SU-DHL-6 (cell line): ENCODE measurements around the gene NOSIP.
A peak's percentile ranks its signal among the peaks of the same experiment; 100 is the strongest.

ENCODE experiments used
- H2AFZ ChIP-seq: fragments of 200-600 bp; sonication (generic); 2 replicates; pipeline ENCODE4 v1.6.1; 2014; ENCODE audit warnings: low read depth, mild to moderate bottlenecking, moderate library complexity, mixed read lengths, antibody characterized with exemption, low read length; ENCODE audit not compliant: severe bottlenecking
- H3F3A ChIP-seq: fragments of 200-600 bp; shearing (Covaris generic); 2 replicates; pipeline ENCODE4 v1.6.0; 2016; ENCODE audit warnings: antibody characterized with exemption, mild to moderate bottlenecking; ENCODE audit not compliant: insufficient read depth
- H3K27ac ChIP-seq: fragments of 200-600 bp; sonication (generic); 2 replicates; pipeline ENCODE4 v1.5.1; 2016; ENCODE audit warnings: low read depth, mild to moderate bottlenecking, low read length, moderate library complexity, mixed read lengths
- H3K27me3 ChIP-seq: fragments of 200-600 bp; sonication (generic), shearing (Covaris generic); 2 replicates; pipeline ENCODE4 v1.6.0; 2014; ENCODE audit warnings: mild to moderate bottlenecking, low read length
- H3K36me3 ChIP-seq: fragments of 200-600 bp; sonication (generic); 2 replicates; pipeline ENCODE4 v1.6.1; 2014; ENCODE audit warnings: mild to moderate bottlenecking, low read length, mixed read lengths
- H3K4me2 ChIP-seq: fragments of 300-600, 200-600 bp; shearing (Covaris generic), sonication (generic); 2 replicates; pipeline ENCODE4 v1.6.0; 2014; ENCODE audit warnings: low read length, low read depth, mild to moderate bottlenecking; ENCODE audit not compliant: poor library complexity, severe bottlenecking
- H3K4me3 ChIP-seq: fragments of 200-600 bp; sonication (generic); 2 replicates; pipeline ENCODE4 v1.5.1; 2014; ENCODE audit warnings: antibody characterized with exemption, low read length, mild to moderate bottlenecking, mixed read lengths; ENCODE audit not compliant: insufficient read depth, poor library complexity, severe bottlenecking
- H3K79me2 ChIP-seq: fragments of 200-600 bp; sonication (generic); 2 replicates; pipeline ENCODE4 v1.6.1; 2014; ENCODE audit warnings: mild to moderate bottlenecking, low read length, moderate library complexity; ENCODE audit not compliant: insufficient read depth
- H3K9ac ChIP-seq: fragments of 200-600 bp; sonication (generic); 2 replicates; pipeline ENCODE4 v1.7.0; 2014; ENCODE audit warnings: mild to moderate bottlenecking, low read length
- H3K9me2 ChIP-seq: fragments of 200-600 bp; sonication (generic); replicated peaks from 2 replicates; pipeline ENCODE4 v1.6.1; 2014; ENCODE audit warnings: low read length; ENCODE audit not compliant: insufficient read depth
- H3K9me3 ChIP-seq: fragments of 200-600 bp; sonication (generic); 2 replicates; pipeline ENCODE4 v1.6.1; 2014; ENCODE audit warnings: low read length, mixed read lengths; ENCODE audit not compliant: insufficient read depth
- H4K20me1 ChIP-seq: fragments of 200-600 bp; sonication (generic); 2 replicates; pipeline ENCODE4 v1.6.1; 2014; ENCODE audit warnings: low read depth, mild to moderate bottlenecking, antibody characterized with exemption, low read length, moderate library complexity, mixed read lengths
- EZH2phosphoT487 ChIP-seq: fragments of 200-600 bp; sonication (generic), shearing (Covaris generic); conservative IDR thresholded peaks from 2 replicates; pipeline ENCODE4 v1.6.1; 2018; ENCODE audit warnings: mild to moderate bottlenecking, antibody characterized with exemption, low read length, moderate library complexity, mixed read lengths
- TF ChIP-seq, protein P1 (sequence below): fragments of 200-600 bp; sonication (generic); IDR thresholded peaks from one replicate; pipeline ENCODE4 v1.5.1; 2017; ENCODE audit warnings: antibody characterized with exemption, mild to moderate bottlenecking, low read length, moderate library complexity; ENCODE audit not compliant: insufficient read depth, poor library complexity, severe bottlenecking

The NOSIP gene

DNA sequence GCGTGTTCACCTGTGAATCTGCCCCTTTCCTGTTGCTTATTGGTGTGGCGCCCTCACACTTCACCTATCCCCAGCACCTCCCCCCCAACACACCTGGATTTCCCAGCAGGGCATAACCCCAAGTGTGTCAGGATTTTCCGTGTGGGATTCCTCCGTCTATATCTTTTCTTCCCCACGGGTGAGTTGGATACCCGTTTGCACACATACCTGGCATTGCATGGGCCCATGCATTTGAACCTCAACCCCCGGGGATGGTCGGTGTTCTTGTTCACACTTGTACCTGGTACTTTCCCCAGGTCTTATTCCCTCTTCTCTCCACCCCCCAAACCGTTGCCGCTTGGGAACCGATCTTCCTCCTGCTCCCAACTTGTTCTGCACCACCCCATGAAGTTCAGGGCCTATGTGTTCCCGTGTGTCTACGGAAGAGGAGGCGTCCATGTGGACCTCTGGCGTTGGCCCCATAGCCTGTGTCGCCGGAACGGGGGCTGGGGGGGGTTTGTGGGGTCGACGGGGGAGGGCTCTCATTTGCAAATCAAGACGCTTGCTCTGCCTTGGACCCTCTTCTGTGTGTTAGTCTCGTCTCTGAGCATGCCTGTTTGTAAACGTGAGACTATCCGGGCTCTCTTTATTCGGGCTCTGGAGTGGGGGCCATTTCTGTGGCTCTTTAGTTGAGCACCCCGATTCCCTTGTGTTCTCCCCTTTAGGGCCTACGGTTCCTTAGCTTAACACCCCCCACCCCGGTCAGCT is 12.3 kb upstream of the NOSIP start:
- Histone ChIP-seq H3K9me2 (no peaks in the 10 kb centered on the region), H3K4me2 (peak overlapping the region; percentile 67), H4K20me1 (no peaks in the 10 kb centered on the region; the same call in 1 of the 2 replicates), H3K79me2 (peaks cover 35% of the 10 kb centered on the region), H3F3A (peaks cover 31% of the 10 kb centered on the region), H3K9me3 (no peaks in the 10 kb centered on the region), H3K4me3 (peak overlapping the region; percentile 99), H2AFZ (no peak overlapping the region), H3K36me3 (peaks cover 2% of the 10 kb centered on the region; the same call in 1 of the 2 replicates), H3K9ac (peak overlapping the region; percentile 89), H3K27me3 (no peaks in the 10 kb centered on the region), H3K27ac (peak overlapping the region; percentile 95)
- no peak for TF ChIP-seq EZH2phosphoT487
- TF ChIP-seq, protein P1, sequence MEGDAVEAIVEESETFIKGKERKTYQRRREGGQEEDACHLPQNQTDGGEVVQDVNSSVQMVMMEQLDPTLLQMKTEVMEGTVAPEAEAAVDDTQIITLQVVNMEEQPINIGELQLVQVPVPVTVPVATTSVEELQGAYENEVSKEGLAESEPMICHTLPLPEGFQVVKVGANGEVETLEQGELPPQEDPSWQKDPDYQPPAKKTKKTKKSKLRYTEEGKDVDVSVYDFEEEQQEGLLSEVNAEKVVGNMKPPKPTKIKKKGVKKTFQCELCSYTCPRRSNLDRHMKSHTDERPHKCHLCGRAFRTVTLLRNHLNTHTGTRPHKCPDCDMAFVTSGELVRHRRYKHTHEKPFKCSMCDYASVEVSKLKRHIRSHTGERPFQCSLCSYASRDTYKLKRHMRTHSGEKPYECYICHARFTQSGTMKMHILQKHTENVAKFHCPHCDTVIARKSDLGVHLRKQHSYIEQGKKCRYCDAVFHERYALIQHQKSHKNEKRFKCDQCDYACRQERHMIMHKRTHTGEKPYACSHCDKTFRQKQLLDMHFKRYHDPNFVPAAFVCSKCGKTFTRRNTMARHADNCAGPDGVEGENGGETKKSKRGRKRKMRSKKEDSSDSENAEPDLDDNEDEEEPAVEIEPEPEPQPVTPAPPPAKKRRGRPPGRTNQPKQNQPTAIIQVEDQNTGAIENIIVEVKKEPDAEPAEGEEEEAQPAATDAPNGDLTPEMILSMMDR = no peak

DNA sequence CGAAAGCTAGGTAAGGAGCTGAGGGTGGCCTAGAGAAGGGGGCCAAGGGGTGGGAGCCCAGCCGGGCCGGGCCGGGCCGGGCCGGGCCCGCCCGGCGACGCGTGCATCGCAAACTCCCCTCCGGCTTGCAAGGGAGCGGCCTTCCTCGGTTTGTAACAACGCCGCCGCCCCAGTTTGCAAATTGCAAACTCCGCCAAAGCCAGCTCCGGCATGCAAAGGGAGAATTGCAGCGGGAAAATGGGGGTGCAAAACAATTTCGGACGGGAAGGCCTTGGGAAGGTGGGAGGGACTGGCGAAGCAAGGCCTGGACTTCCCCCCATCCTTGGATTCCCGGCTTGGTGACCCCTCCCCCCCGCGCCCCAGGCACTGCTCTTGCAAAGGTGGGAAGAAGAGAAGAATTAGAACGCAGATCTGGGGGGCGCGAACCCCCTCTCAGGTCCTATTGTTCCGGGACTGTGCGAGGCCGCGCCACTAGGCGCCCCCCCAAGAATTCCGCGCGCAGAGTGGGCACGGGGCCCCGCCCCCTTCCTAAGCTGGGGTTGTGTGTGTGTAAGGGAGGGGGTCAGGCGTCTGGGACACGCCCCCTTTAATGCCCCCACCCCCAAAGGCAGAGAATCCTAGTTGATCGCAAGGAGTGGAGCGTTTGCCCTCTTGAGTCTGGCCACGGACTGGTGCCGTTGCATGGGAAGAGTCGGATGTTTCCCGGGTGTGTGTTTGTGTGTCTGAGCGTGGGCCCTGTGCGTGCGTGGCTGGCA is 11.6 kb upstream of the NOSIP start:
- Histone ChIP-seq H2AFZ (peak overlapping the region; percentile 55), H3K27me3 (no peaks in the 10 kb centered on the region), H3K79me2 (peaks cover 35% of the 10 kb centered on the region), H3K9me3 (no peaks in the 10 kb centered on the region), H4K20me1 (no peaks in the 10 kb centered on the region; the same call in 1 of the 2 replicates), H3K9ac (peak overlapping the region; percentile 89), H3K4me2 (peak overlapping the region; percentile 67), H3K36me3 (peaks cover 2% of the 10 kb centered on the region; the same call in 1 of the 2 replicates), H3K27ac (peak overlapping the region; percentile 95), H3F3A (peaks cover 31% of the 10 kb centered on the region), H3K4me3 (peak overlapping the region; percentile 99), H3K9me2 (no peaks in the 10 kb centered on the region)
- TF ChIP-seq, protein P1 = no peak

GRCh38 chr19:49590971-49591730 is 10.8 kb upstream of the NOSIP start, which contains the start of gene PRR12:
TSS of gene PRR12 (plus strand) at chr19:49591182. CDS start at chr19:49591655, 473 bp downstream.
- Histone ChIP-seq H3K9me2 (no peaks in the 10 kb centered on the region), H3K4me3 (peak within 1 kb of the TSS; percentile 99), H3K27ac (peak within 1 kb of the TSS; percentile 95), H3K9me3 (no peaks in the 10 kb centered on the region), H3F3A (peaks cover 31% of the 10 kb centered on the region), H3K79me2 (peaks cover 35% of the 10 kb centered on the region), H3K36me3 (peaks cover 2% of the 10 kb centered on the region; the same call in 1 of the 2 replicates), H2AFZ (peak within 1 kb of the TSS; percentile 55), H4K20me1 (no peaks in the 10 kb centered on the region; the same call in 1 of the 2 replicates), H3K4me2 (peak within 1 kb of the TSS; percentile 88), H3K9ac (peak within 1 kb of the TSS; percentile 89), H3K27me3 (no peaks in the 10 kb centered on the region)
- TF ChIP-seq, protein P1 = no peak
- no peak for TF ChIP-seq EZH2phosphoT487
